Measurements from ENCODE around the gene CALR3.

GRCh38 chr19:16532440-16533234, 36.7 kb upstream of the CALR3 start:
- TF ChIP-seq POLR2AphosphoS5 (IDR thresholded peaks at IDR 0.05; ENCODE audit: low read depth, low read length) (no peak), POLR2A (IDR thresholded peaks at IDR 0.05; ENCODE audit: low read depth, low read length) (no peak), PAX5 (IDR thresholded peaks at IDR 0.05; ENCODE audit: insufficient read depth, low read length, severe bottlenecking) (no peak), SPI1 (IDR thresholded peaks at IDR 0.05; ENCODE audit: low read depth, low read length) (no peak)
